ENCODE data around the gene SACM1L.

- TF ChIP-seq POLR2AphosphoS5 (IDR thresholded peaks at IDR 0.05; ENCODE audit: low read depth, low read length) (no peak), POU2F2 (IDR thresholded peaks at IDR 0.05; ENCODE audit: low read depth, low read length) (no peak), POLR2A (IDR thresholded peaks at IDR 0.05; ENCODE audit: low read depth, low read length) (no peak), PAX5 (IDR thresholded peaks at IDR 0.05; ENCODE audit: insufficient read depth, low read length, severe bottlenecking) (no peak)
Observed at GRCh38 chr3:45677033-45677446, 12.2 kb upstream of the SACM1L start.

Data from GM12891 (cell line).